SK-N-SH (cell line): ENCODE measurements around the gene VDAC1. TPM values are rescaled to one million over a fixed set of nuclear protein-coding genes. Genes with fewer than 3 reads are reported as not detected.

Experiments
- CTCF ChIA-PET: fragments of 300-600, 350-600 bp; formaldehyde crosslinking; extraction: SDS; loops from one replicate; lab custom pipeline; 2021; lab: Yijun Ruan, JAX
- POLR2A ChIA-PET: fragments of 350-600 bp; sonication (Branson Sonifier 250); formaldehyde crosslinking; extraction: SDS; loops from one replicate; lab custom pipeline; 2020; ENCODE audit warnings: antibody characterized with exemption, inconsistent platforms; lab: Yijun Ruan, JAX
- DNase-seq: peaks from one replicate; pipeline ENCODE4 v3.0.0; 2012
- H2AFZ ChIP-seq: fragments of 200-600 bp; sonication (generic); 2 replicates; pipeline ENCODE4 v1.8.1; 2016; ENCODE audit warnings: antibody characterized with exemption, mild to moderate bottlenecking, low read depth
- H3F3A ChIP-seq: fragments of 200-600 bp; sonication (generic); replicated peaks from 2 replicates; pipeline ENCODE3; 2016; ENCODE audit warnings: antibody characterized with exemption, mild to moderate bottlenecking; ENCODE audit not compliant: insufficient read depth
- H3K27ac ChIP-seq, 2 experiments: fragments of 200-500 bp in 1 of 2; fragments of 200-600 bp in 1 of 2; sonication (Bioruptor generic) in 1 of 2; sonication (generic), shearing (Covaris generic) in 1 of 2; 2 replicates each; pipeline versions ENCODE4 v1.5.1 to v1.6.1; 2014 to 2016; ENCODE audit warnings: low read depth in 2 of 2, inconsistent platforms in 1 of 2, low read length in 1 of 2, mild to moderate bottlenecking in 1 of 2, mixed read lengths in 1 of 2
- H3K27me3 ChIP-seq: fragments of 200-600 bp; sonication (generic), shearing (Covaris generic); 2 replicates; pipeline ENCODE4 v1.6.1; 2016; ENCODE audit warnings: mixed run types; ENCODE audit not compliant: insufficient read depth
- H3K36me3 ChIP-seq, 2 experiments: fragments of 200-500 bp in 1 of 2; fragments of 200-600 bp in 1 of 2; sonication (Bioruptor generic) in 1 of 2; sonication (generic) in 1 of 2; replicated peaks in 1 of 2; 2 replicates each; pipeline versions ENCODE3 to v1.5.1; 2014 to 2016; ENCODE audit warnings: low read length in 1 of 2, mild to moderate bottlenecking in 1 of 2; ENCODE audit not compliant: insufficient read depth in 2 of 2, control insufficient read depth in 1 of 2
- H3K4me1 ChIP-seq, 2 experiments: fragments of 200-500 bp in 1 of 2; fragments of 200-600 bp in 1 of 2; sonication (Bioruptor generic) in 1 of 2; sonication (generic), shearing (Covaris generic) in 1 of 2; 2 replicates each; pipeline versions ENCODE4 v1.5.1 to v1.6.1; 2014 to 2016; ENCODE audit warnings: low read depth in 1 of 2, low read length in 1 of 2, mixed run types in 1 of 2; ENCODE audit not compliant: insufficient read depth in 2 of 2, control insufficient read depth in 1 of 2
- H3K4me2 ChIP-seq: fragments of 200-600 bp; sonication (generic), shearing (Covaris generic); 2 replicates; pipeline ENCODE4 v1.6.1; 2017; ENCODE audit warnings: mixed run types
- H3K4me3 ChIP-seq, 2 experiments: fragments of 200-500 bp in 1 of 2; fragments of 200-600 bp in 1 of 2; sonication (Bioruptor generic) in 1 of 2; sonication (generic), shearing (Covaris generic) in 1 of 2; 2 replicates each; pipeline versions ENCODE4 v1.5.1 to v1.8.1; 2014 to 2016; ENCODE audit warnings: low read depth in 2 of 2, inconsistent platforms in 1 of 2, low read length in 1 of 2, mild to moderate bottlenecking in 1 of 2, mixed read lengths in 1 of 2, moderate library complexity in 1 of 2
- H3K79me2 ChIP-seq: fragments of 200-600 bp; sonication (generic); 2 replicates; pipeline ENCODE4 v1.8.1; 2017; ENCODE audit warnings: mild to moderate bottlenecking; ENCODE audit not compliant: insufficient read depth
- H3K9ac ChIP-seq: fragments of 200-600 bp; sonication (generic); 2 replicates; pipeline ENCODE4 v1.6.1; 2017; ENCODE audit warnings: mixed run types
- H3K9me2 ChIP-seq: fragments of 200-600 bp; sonication (generic); 2 replicates; pipeline ENCODE4 v1.6.1; 2017; ENCODE audit warnings: mixed run types
- H3K9me3 ChIP-seq: fragments of 200-600 bp; sonication (generic); 2 replicates; pipeline ENCODE4 v1.6.1; 2017; ENCODE audit warnings: mixed run types, mild to moderate bottlenecking, moderate library complexity
- H4K20me1 ChIP-seq: fragments of 200-600 bp; sonication (generic); 2 replicates; pipeline ENCODE4 v1.6.1; 2017; ENCODE audit warnings: mild to moderate bottlenecking, mixed run types; ENCODE audit not compliant: insufficient read depth
- FOSL2 ChIP-seq: IDR thresholded peaks from 2 replicates; pipeline ENCODE4 v1.4.0; 2012; ENCODE audit warnings: low read depth, mild to moderate bottlenecking, moderate library complexity, borderline replicate concordance
- FOXM1 ChIP-seq: IDR thresholded peaks from 2 replicates; pipeline ENCODE4 v1.4.0; 2012; ENCODE audit warnings: low read depth, mild to moderate bottlenecking
- GABPA ChIP-seq: IDR thresholded peaks from 2 replicates; pipeline ENCODE4 v1.4.0; 2012; ENCODE audit warnings: low read depth, mild to moderate bottlenecking
- GATA2 ChIP-seq: sonication (generic); formaldehyde crosslinking; IDR thresholded peaks from 2 replicates; pipeline ENCODE4 v1.5.0; 2020; ENCODE audit warnings: mild to moderate bottlenecking, missing genetic modification reagents
- JUND ChIP-seq: IDR thresholded peaks from 2 replicates; pipeline ENCODE4 v1.4.0; 2012
- MEF2A ChIP-seq: IDR thresholded peaks from 2 replicates; pipeline ENCODE4 v1.4.0; 2012; ENCODE audit warnings: low read depth, borderline replicate concordance
- MXI1 ChIP-seq: IDR thresholded peaks from 2 replicates; pipeline ENCODE4 v1.6.1; 2012; ENCODE audit warnings: mild to moderate bottlenecking, low read depth, low read length, improper control_type of control experiment
- NFIC ChIP-seq: IDR thresholded peaks from 2 replicates; pipeline ENCODE4 v1.4.0; 2012; ENCODE audit warnings: borderline replicate concordance
- POLR2AphosphoS5 ChIP-seq: IDR thresholded peaks from 2 replicates; pipeline ENCODE4 v1.6.1; 2012; ENCODE audit warnings: low read depth, low read length
- RAD21 ChIP-seq: IDR thresholded peaks from 2 replicates; pipeline ENCODE4 v1.6.1; 2012; ENCODE audit warnings: mild to moderate bottlenecking, low read length
- WGBS: methylation state at CpG from one replicate; pipeline ENCODE4 v1.1.6; 2017; ENCODE audit warnings: low lambda C conversion rate; 5-methylcytosine and 5-hydroxymethylcytosine counted together
- polyA plus RNA-seq, 3 experiments: library from polyadenylated mRNA; depleted of rRNA; stranded (reverse); fragments of >200 nt; gene quantifications; 2 replicates each; pipeline ENCODE4 v1.2.3, GENCODE V29; 2012
- TF ChIP-seq, protein P1 (sequence below): IDR thresholded peaks from 2 replicates; pipeline ENCODE4 v1.4.0; 2012; ENCODE audit warnings: low read depth, borderline replicate concordance
- TF ChIP-seq, protein P2 (sequence below): fragments of 150-350 bp; IDR thresholded peaks from 2 replicates; pipeline ENCODE4 v1.6.1; 2017; ENCODE audit warnings: antibody characterized with exemption, low read length, low read depth, borderline replicate concordance
- TF ChIP-seq, protein P3 (sequence below): IDR thresholded peaks from 2 replicates; pipeline ENCODE4 v1.4.0; 2012; ENCODE audit warnings: low read depth, borderline replicate concordance
- TF ChIP-seq, protein P4 (sequence below): IDR thresholded peaks from 2 replicates; pipeline ENCODE4 v1.6.1; 2012; ENCODE audit warnings: mild to moderate bottlenecking, low read depth, low read length, moderate library complexity

Gene VDAC1
- polyA plus RNA-seq, 1 of the 3 experiments (the other 2 are of a cell fraction), result 166 TPM

DNA sequence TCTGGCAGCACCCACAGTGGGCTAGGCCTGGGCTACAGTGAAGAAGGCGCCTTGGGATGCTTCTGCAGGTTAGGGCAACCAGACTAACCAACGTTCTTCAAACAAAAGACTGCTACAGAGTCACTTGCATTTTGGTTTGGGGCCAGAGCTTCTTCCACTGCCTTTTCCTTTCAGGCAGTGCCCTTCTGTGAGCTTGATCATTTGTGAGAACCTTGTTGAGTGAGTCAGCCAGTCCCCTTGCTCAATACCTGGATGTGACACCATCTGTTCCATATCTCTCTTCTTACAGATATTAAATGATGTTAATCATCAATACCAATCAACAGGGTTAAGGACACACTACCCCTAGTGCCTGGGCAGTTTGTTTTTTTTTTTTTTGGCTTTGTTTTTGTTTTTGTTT lies 46.5 kb upstream of the VDAC1 start:
- Histone ChIP-seq H3K27me3 (no peaks in the 10 kb centered on the region), H3K4me3 (no peak overlapping the region), H3K9ac (no peak overlapping the region), H3K4me2 (no peak overlapping the region), H2AFZ (no peak overlapping the region), H4K20me1 (no peaks in the 10 kb centered on the region), H3K27ac (no peak overlapping the region), H3K36me3 (no peaks in the 10 kb centered on the region), H3K9me2 (no peaks in the 10 kb centered on the region), H3K79me2 (no peaks in the 10 kb centered on the region), H3K4me1 (peaks cover 0 to 18% of the 10 kb centered on the region in 2 experiments; a peak in 1 of 4 replicates), H3K9me3 (no peaks in the 10 kb centered on the region), H3F3A (peaks cover 4% of the 10 kb centered on the region)
- no peak for TF ChIP-seq MXI1
- TF ChIP-seq GABPA, result no peak
- no peak for TF ChIP-seq POLR2AphosphoS5
- TF ChIP-seq NFIC, result no peak
- TF ChIP-seq, protein P1, sequence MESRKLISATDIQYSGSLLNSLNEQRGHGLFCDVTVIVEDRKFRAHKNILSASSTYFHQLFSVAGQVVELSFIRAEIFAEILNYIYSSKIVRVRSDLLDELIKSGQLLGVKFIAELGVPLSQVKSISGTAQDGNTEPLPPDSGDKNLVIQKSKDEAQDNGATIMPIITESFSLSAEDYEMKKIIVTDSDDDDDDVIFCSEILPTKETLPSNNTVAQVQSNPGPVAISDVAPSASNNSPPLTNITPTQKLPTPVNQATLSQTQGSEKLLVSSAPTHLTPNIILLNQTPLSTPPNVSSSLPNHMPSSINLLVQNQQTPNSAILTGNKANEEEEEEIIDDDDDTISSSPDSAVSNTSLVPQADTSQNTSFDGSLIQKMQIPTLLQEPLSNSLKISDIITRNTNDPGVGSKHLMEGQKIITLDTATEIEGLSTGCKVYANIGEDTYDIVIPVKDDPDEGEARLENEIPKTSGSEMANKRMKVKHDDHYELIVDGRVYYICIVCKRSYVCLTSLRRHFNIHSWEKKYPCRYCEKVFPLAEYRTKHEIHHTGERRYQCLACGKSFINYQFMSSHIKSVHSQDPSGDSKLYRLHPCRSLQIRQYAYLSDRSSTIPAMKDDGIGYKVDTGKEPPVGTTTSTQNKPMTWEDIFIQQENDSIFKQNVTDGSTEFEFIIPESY, result no peak
- no peak for TF ChIP-seq MEF2A
- TF ChIP-seq RAD21, result no peak
- TF ChIP-seq FOXM1, result no peak
- TF ChIP-seq, protein P2, sequence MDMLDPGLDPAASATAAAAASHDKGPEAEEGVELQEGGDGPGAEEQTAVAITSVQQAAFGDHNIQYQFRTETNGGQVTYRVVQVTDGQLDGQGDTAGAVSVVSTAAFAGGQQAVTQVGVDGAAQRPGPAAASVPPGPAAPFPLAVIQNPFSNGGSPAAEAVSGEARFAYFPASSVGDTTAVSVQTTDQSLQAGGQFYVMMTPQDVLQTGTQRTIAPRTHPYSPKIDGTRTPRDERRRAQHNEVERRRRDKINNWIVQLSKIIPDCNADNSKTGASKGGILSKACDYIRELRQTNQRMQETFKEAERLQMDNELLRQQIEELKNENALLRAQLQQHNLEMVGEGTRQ, result no peak
- TF ChIP-seq FOSL2, result no peak
- TF ChIP-seq JUND, result no peak
- TF ChIP-seq, protein P3, sequence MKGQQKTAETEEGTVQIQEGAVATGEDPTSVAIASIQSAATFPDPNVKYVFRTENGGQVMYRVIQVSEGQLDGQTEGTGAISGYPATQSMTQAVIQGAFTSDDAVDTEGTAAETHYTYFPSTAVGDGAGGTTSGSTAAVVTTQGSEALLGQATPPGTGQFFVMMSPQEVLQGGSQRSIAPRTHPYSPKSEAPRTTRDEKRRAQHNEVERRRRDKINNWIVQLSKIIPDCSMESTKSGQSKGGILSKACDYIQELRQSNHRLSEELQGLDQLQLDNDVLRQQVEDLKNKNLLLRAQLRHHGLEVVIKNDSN, result no peak
- TF ChIP-seq, protein P4, sequence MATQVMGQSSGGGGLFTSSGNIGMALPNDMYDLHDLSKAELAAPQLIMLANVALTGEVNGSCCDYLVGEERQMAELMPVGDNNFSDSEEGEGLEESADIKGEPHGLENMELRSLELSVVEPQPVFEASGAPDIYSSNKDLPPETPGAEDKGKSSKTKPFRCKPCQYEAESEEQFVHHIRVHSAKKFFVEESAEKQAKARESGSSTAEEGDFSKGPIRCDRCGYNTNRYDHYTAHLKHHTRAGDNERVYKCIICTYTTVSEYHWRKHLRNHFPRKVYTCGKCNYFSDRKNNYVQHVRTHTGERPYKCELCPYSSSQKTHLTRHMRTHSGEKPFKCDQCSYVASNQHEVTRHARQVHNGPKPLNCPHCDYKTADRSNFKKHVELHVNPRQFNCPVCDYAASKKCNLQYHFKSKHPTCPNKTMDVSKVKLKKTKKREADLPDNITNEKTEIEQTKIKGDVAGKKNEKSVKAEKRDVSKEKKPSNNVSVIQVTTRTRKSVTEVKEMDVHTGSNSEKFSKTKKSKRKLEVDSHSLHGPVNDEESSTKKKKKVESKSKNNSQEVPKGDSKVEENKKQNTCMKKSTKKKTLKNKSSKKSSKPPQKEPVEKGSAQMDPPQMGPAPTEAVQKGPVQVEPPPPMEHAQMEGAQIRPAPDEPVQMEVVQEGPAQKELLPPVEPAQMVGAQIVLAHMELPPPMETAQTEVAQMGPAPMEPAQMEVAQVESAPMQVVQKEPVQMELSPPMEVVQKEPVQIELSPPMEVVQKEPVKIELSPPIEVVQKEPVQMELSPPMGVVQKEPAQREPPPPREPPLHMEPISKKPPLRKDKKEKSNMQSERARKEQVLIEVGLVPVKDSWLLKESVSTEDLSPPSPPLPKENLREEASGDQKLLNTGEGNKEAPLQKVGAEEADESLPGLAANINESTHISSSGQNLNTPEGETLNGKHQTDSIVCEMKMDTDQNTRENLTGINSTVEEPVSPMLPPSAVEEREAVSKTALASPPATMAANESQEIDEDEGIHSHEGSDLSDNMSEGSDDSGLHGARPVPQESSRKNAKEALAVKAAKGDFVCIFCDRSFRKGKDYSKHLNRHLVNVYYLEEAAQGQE, result no peak
- TF ChIP-seq GATA2, result no peak
- CTCF ChIA-PET, result interaction anchor here (0.7 to 6.9 kb wide), 4 partner anchors 11 to 89 kb away, joined by 3 to 65 read pairs (median 12); no protein-coding TSS in a partner anchor
- POLR2A ChIA-PET, result no interaction called here
- WGBS, result 83% methylated on average over 2 of the region's 2 CpGs
- DNase-seq, result no peak
